Right lobe of liver (tissue), 4 donors: ENCODE measurements around the gene UCN2.

Source experiments
- POLR2A ChIP-seq: fragments of 450-650 bp; IDR thresholded peaks from one replicate; pipeline ENCODE4 v1.6.1; 2017; ENCODE audit warnings: antibody characterized with exemption, mild to moderate bottlenecking
- TF ChIP-seq, protein P1 (sequence below), 4 donors: fragments of 200-600 bp in 3 of 4; fragments of 450-650 bp in 1 of 4; IDR thresholded peaks; one replicate each; pipeline versions ENCODE4 v1.5.1 to v1.8.0; 2016 to 2022; ENCODE audit warnings: antibody characterized with exemption in 4 of 4, mild to moderate bottlenecking in 2 of 4
- donor health status: DM: no; HTN: no; CAD: no.
- donor health status: DM: no; HTN: no; CAD: no.
- donor health status: DM: no; HTN: yes; CAD: no.

DNA sequence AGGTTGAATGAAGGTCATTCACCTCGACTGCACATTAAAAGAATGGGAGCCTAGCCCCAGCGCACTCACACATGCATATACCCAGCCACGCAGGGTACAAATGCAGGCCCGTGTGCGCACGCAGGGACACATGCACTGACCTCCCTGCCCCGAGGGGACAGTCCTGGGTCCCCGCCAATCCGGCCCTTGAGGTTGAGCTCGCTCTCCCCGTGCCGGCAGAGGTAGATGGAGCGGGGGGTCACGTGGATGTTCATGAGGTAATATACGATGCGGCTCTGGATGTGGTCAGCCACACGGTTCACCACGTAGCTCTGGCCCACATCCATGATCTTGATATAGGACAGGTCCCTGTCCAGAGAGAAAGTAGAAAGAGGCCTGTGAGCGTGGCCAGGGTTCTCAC lies 27.5 kb downstream of the UCN2 start:
- TF ChIP-seq, protein P1, sequence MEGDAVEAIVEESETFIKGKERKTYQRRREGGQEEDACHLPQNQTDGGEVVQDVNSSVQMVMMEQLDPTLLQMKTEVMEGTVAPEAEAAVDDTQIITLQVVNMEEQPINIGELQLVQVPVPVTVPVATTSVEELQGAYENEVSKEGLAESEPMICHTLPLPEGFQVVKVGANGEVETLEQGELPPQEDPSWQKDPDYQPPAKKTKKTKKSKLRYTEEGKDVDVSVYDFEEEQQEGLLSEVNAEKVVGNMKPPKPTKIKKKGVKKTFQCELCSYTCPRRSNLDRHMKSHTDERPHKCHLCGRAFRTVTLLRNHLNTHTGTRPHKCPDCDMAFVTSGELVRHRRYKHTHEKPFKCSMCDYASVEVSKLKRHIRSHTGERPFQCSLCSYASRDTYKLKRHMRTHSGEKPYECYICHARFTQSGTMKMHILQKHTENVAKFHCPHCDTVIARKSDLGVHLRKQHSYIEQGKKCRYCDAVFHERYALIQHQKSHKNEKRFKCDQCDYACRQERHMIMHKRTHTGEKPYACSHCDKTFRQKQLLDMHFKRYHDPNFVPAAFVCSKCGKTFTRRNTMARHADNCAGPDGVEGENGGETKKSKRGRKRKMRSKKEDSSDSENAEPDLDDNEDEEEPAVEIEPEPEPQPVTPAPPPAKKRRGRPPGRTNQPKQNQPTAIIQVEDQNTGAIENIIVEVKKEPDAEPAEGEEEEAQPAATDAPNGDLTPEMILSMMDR (IDR thresholded peaks at IDR 0.05): no peak
- TF ChIP-seq POLR2A: no peak
